CD14-positive monocyte (primary cell): Measurements from ENCODE around the gene TNS4. TPM values are rescaled to one million over a fixed set of nuclear protein-coding genes. Genes with fewer than 3 reads are reported as not detected.

ENCODE experiments used
- DNase-seq, 3 donors: peaks; one replicate each; pipeline ENCODE4 v3.0.0-alpha.2; 2011 to 2022
- H2AFZ ChIP-seq: 2 replicates; pipeline ENCODE4 v1.6.0; 2012; ENCODE audit warnings: mild to moderate bottlenecking, low read depth, low read length, inconsistent platforms; ENCODE audit not compliant: insufficient read depth, poor library complexity, severe bottlenecking
- H3K27ac ChIP-seq, 2 donors: 1 replicate in 1 of 2; 2 replicates in 1 of 2; pipeline ENCODE4 v1.5.1; 2012 to 2013; ENCODE audit warnings: low read length in 2 of 2, control low read depth in 1 of 2, inconsistent platforms in 1 of 2, low read depth in 1 of 2, mild to moderate bottlenecking in 1 of 2
- H3K27me3 ChIP-seq, 2 donors: one replicate each; pipeline versions ENCODE4 v1.6.0 to v1.6.1; 2011 to 2013; ENCODE audit warnings: low read length in 2 of 2; ENCODE audit not compliant: control insufficient read depth in 2 of 2, insufficient read depth in 2 of 2
- H3K36me3 ChIP-seq, 2 donors: replicated peaks in 1 of 2; 1 replicate in 1 of 2; 2 replicates in 1 of 2; pipeline versions ENCODE4 v1.5.1 to v1.6.1; 2012 to 2013; ENCODE audit warnings: low read length in 2 of 2, control low read depth in 1 of 2, inconsistent platforms in 1 of 2, mild to moderate bottlenecking in 1 of 2; ENCODE audit not compliant: insufficient read depth in 2 of 2, control insufficient read depth in 1 of 2
- H3K4me1 ChIP-seq, 2 donors: 1 replicate in 1 of 2; 2 replicates in 1 of 2; pipeline versions ENCODE4 v1.5.1 to v1.6.1; 2012 to 2013; ENCODE audit warnings: low read length in 2 of 2, control low read depth in 1 of 2, inconsistent platforms in 1 of 2, mild to moderate bottlenecking in 1 of 2, moderate library complexity in 1 of 2; ENCODE audit not compliant: insufficient read depth in 2 of 2, control insufficient read depth in 1 of 2
- H3K4me2 ChIP-seq: replicated peaks from 2 replicates; pipeline ENCODE3; 2012; ENCODE audit warnings: low read length, moderate library complexity, mild to moderate bottlenecking; ENCODE audit not compliant: poor library complexity, severe bottlenecking; ENCODE audit errors: extremely low read depth
- H3K4me3 ChIP-seq, 3 experiments: fragments of 200-600 bp in 1 of 3; sonication (generic) in 1 of 3; replicated peaks in 1 of 3; 1 replicate in 2 of 3; 2 replicates in 1 of 3; pipeline ENCODE4 v1.5.1; 2011 to 2013; ENCODE audit warnings: low read length in 3 of 3, mild to moderate bottlenecking in 3 of 3, control low read depth in 2 of 3, low read depth in 2 of 3, inconsistent platforms in 1 of 3, moderate library complexity in 1 of 3
- H3K79me2 ChIP-seq: 2 replicates; pipeline ENCODE4 v1.6.0; 2012; ENCODE audit warnings: mild to moderate bottlenecking, control low read depth, inconsistent platforms, low read length, moderate library complexity; ENCODE audit not compliant: insufficient read depth
- H3K9ac ChIP-seq: 2 replicates; pipeline ENCODE4 v1.6.0; 2017; ENCODE audit warnings: low read length, mild to moderate bottlenecking; ENCODE audit not compliant: insufficient read depth, poor library complexity, severe bottlenecking
- H3K9me3 ChIP-seq, 2 donors: replicated peaks in 1 of 2; 1 replicate in 1 of 2; 2 replicates in 1 of 2; pipeline versions ENCODE4 v1.5.1 to v1.6.1; 2012 to 2013; ENCODE audit warnings: low read length in 2 of 2, control low read depth in 1 of 2; ENCODE audit not compliant: control insufficient read depth in 1 of 2, insufficient read depth in 1 of 2
- H4K20me1 ChIP-seq: 2 replicates; pipeline ENCODE4 v1.6.0; 2012; ENCODE audit warnings: mild to moderate bottlenecking, low read length, control low read depth, moderate library complexity; ENCODE audit not compliant: insufficient read depth
- H3K27ac Mint-ChIP-seq, 7 donors: one replicate each; pipeline ENCODE4 v1.8.0; 2020; ENCODE audit warnings: mild to moderate bottlenecking in 7 of 7, mixed read lengths in 7 of 7, moderate library complexity in 6 of 7, inconsistent platforms in 2 of 7
- H3K27me3 Mint-ChIP-seq, 3 donors: one replicate each; pipeline ENCODE4 v1.8.0; 2021 to 2022; ENCODE audit warnings: low read depth in 3 of 3, mild to moderate bottlenecking in 3 of 3, mixed read lengths in 3 of 3, moderate library complexity in 3 of 3, inconsistent platforms in 1 of 3
- H3K36me3 Mint-ChIP-seq, 2 donors: one replicate each; pipeline ENCODE4 v1.8.0; 2020; ENCODE audit warnings: mixed read lengths in 2 of 2, inconsistent platforms in 1 of 2, mild to moderate bottlenecking in 1 of 2
- H3K4me1 Mint-ChIP-seq: one replicate; pipeline ENCODE4 v1.8.0; 2020; ENCODE audit warnings: mild to moderate bottlenecking, mixed read lengths
- H3K4me3 Mint-ChIP-seq, 2 donors: one replicate each; pipeline ENCODE4 v1.8.0; 2020; ENCODE audit warnings: mild to moderate bottlenecking in 2 of 2, mixed read lengths in 2 of 2, moderate library complexity in 1 of 2
- H3K9me3 Mint-ChIP-seq, 7 donors: one replicate each; pipeline ENCODE4 v1.8.0; 2020 to 2022; ENCODE audit warnings: mixed read lengths in 7 of 7, mild to moderate bottlenecking in 6 of 7, moderate library complexity in 6 of 7, inconsistent platforms in 2 of 7
- WGBS: methylation state at CpG from one replicate; pipeline ENCODE4 v1.1.5; 2013; ENCODE audit warnings: missing lambda C conversion rate; ENCODE audit not compliant: insufficient coverage; 5-methylcytosine and 5-hydroxymethylcytosine counted together
- intact Hi-C, 2 donors: fragments of 100-400 bp; cut with micrococcal nuclease; formaldehyde crosslinking; loops; one replicate each; pipeline versions ENCODE4 v1.15.0 to v1.15.1; 2023
- polyA plus RNA-seq, 3 donors: library from polyadenylated mRNA; depleted of rRNA in 1 of 3; unstranded in 2 of 3; stranded (reverse) in 1 of 3; fragments of 300-500 nt in 2 of 3; fragments of >200 nt in 1 of 3; fragmentation: Illumina TruSeq in 2 of 3; gene quantifications; 1 replicate in 2 of 3; 2 replicates in 1 of 3; pipeline ENCODE4 v1.2.3, GENCODE V29; 2012 to 2021
- TF ChIP-seq, protein P1 (sequence below): fragments of 200-600 bp; IDR thresholded peaks from one replicate; pipeline ENCODE4 v1.8.0; 2022; ENCODE audit warnings: antibody characterized with exemption, mild to moderate bottlenecking

The TNS4 gene
- polyA plus RNA-seq, 3 donors: not detected

DNA sequence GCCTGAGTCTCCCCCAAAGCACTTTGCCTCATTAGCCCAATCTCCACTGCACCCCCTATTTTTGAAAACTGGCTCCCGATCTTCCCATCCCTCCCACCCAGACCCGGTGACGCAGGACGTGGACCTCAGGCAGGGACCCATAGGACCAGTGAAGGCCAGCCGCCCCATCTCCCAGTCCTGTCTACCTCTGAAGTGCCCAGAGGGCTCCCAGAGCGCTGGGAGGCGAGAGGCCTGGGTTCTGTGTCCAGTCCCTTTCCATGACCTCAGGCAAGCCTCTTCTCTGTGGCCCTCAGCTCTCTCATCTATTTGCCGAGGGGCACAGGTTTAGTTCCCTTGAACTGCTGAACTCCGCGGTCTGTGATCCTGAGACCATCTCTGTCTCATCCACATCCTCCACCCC lies 714 bp downstream of the TNS4 start:
- TF ChIP-seq, protein P1, sequence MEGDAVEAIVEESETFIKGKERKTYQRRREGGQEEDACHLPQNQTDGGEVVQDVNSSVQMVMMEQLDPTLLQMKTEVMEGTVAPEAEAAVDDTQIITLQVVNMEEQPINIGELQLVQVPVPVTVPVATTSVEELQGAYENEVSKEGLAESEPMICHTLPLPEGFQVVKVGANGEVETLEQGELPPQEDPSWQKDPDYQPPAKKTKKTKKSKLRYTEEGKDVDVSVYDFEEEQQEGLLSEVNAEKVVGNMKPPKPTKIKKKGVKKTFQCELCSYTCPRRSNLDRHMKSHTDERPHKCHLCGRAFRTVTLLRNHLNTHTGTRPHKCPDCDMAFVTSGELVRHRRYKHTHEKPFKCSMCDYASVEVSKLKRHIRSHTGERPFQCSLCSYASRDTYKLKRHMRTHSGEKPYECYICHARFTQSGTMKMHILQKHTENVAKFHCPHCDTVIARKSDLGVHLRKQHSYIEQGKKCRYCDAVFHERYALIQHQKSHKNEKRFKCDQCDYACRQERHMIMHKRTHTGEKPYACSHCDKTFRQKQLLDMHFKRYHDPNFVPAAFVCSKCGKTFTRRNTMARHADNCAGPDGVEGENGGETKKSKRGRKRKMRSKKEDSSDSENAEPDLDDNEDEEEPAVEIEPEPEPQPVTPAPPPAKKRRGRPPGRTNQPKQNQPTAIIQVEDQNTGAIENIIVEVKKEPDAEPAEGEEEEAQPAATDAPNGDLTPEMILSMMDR: no peak
- no peak overlapping the region for H3K27ac ChIP-seq
- no peak overlapping the region for H3K4me2 ChIP-seq
- H4K20me1 ChIP-seq: no peaks in the 10 kb centered on the region
- H3K27me3 Mint-ChIP-seq: peaks cover 33 to 56% (median 44%) of the 10 kb centered on the region in 3 donors
- peaks cover 0 to 5% (median 0%) of the 10 kb centered on the region in 7 donors for H3K9me3 Mint-ChIP-seq
- no peak overlapping the region for H2AFZ ChIP-seq
- H3K9me3 ChIP-seq: no peaks in the 10 kb centered on the region
- DNase-seq: no peak
- intact Hi-C loops: no loop called here
- H3K4me3 ChIP-seq: no peak overlapping the region
- no peaks in the 10 kb centered on the region for H3K4me1 Mint-ChIP-seq
- no peak overlapping the region for H3K27ac Mint-ChIP-seq
- H3K79me2 ChIP-seq: no peaks in the 10 kb centered on the region
- no peak overlapping the region for H3K4me3 Mint-ChIP-seq
- no peaks in the 10 kb centered on the region for H3K36me3 ChIP-seq
- H3K27me3 ChIP-seq: peaks cover 5 to 19% of the 10 kb centered on the region in 2 donors
- no peak overlapping the region for H3K9ac ChIP-seq
- H3K4me1 ChIP-seq: no peaks in the 10 kb centered on the region
- H3K36me3 Mint-ChIP-seq: no peaks in the 10 kb centered on the region
- 98% methylated on average over 6 of the region's 10 CpGs for WGBS

- peaks cover 31 to 54% (median 42%) of the 10 kb centered on the region in 3 donors for H3K27me3 Mint-ChIP-seq
- no peak for DNase-seq
- no peaks in the 10 kb centered on the region for H3K9me3 ChIP-seq
- no peak overlapping the region for H2AFZ ChIP-seq
- H3K4me3 ChIP-seq: no peak overlapping the region
- H3K36me3 ChIP-seq: no peaks in the 10 kb centered on the region
- H3K9ac ChIP-seq: no peak overlapping the region
- no peak overlapping the region for H3K4me2 ChIP-seq
- peak overlapping the region in 1 of 7 donors; percentile 25 for H3K27ac Mint-ChIP-seq
- peaks cover 0 to 5% (median 0%) of the 10 kb centered on the region in 7 donors for H3K9me3 Mint-ChIP-seq
- no peaks in the 10 kb centered on the region for H3K36me3 Mint-ChIP-seq
- H3K4me1 Mint-ChIP-seq: no peaks in the 10 kb centered on the region
- no peaks in the 10 kb centered on the region for H3K79me2 ChIP-seq
- no peaks in the 10 kb centered on the region for H3K4me1 ChIP-seq
- TF ChIP-seq, protein P1: no peak
- WGBS: 100% methylated on average over 2 of the region's 11 CpGs
- intact Hi-C loops: no loop called here
- no peaks in the 10 kb centered on the region for H4K20me1 ChIP-seq
- H3K4me3 Mint-ChIP-seq: peak overlapping the region in 1 of 2 donors; percentile 51
- H3K27ac ChIP-seq: no peak overlapping the region
- peaks cover 5 to 20% of the 10 kb centered on the region in 2 donors for H3K27me3 ChIP-seq
These were observed 1.2 kb downstream of the TNS4 start for GRCh38 chr17:40500190-40500589.
